ENCODE data around the gene PICK1.
A peak's percentile ranks its signal among the peaks of the same experiment; 100 is the strongest.

The PICK1 gene

DNA sequence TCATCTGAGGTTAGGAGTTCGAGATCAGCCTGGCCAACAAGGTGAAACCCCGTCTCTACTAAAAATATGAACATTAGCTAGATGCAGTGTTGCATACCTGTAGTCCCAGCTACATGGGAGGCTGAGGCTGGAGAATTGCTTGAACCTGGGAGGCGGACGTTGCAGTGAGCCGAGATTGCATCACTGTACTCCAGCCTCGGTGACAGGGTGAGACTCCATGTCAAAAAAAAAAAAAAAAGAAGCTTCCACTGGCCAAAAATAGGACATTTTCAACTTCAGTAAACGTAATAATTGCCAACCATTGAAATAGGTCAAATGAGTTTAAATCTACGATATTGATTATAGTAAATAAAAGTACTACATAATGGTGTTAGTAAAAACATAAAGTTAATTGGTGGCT lies 46.4 kb downstream of the PICK1 start:
- Histone ChIP-seq H3K79me2 (ENCODE audit: control insufficient read depth, insufficient read depth, low read length) (no peaks in the 10 kb centered on the region), H3K79me1 (ENCODE audit: low read length) (no peaks in the 10 kb centered on the region), H2BK120ac (ENCODE audit: low read depth, low read length) (no peak overlapping the region), H3K27me3 (ENCODE audit: insufficient read depth, low read length, poor library complexity) (no peaks in the 10 kb centered on the region), H2BK5ac (ENCODE audit: low read length) (no peak overlapping the region), H3K4ac (ENCODE audit: low read depth, low read length) (no peak overlapping the region), H3K9ac (ENCODE audit: low read length) (no peak overlapping the region), H3K36me3 (ENCODE audit: control insufficient read depth, insufficient read depth, low read length) (no peaks in the 10 kb centered on the region), H2AK5ac (ENCODE audit: low read length) (no peak overlapping the region), H3K56ac (ENCODE audit: low read length) (no peak overlapping the region), H3K4me3 (ENCODE audit: low read length) (no peak overlapping the region), H2BK15ac (replicated peaks; ENCODE audit: low read depth) (no peak overlapping the region), H3K4me2 (ENCODE audit: low read length) (no peak overlapping the region), H3K23ac (ENCODE audit: low read length) (no peak overlapping the region), H4K8ac (ENCODE audit: low read depth, low read length) (no peak overlapping the region), H3K27ac (ENCODE audit: low read depth, low read length) (no peak overlapping the region), H3K18ac (ENCODE audit: low read length) (no peak overlapping the region), H3K4me1 (ENCODE audit: control insufficient read depth, low read depth, low read length) (no peaks in the 10 kb centered on the region), H4K5ac (ENCODE audit: low read length) (no peak overlapping the region)
- WGBS (ENCODE audit: extremely low coverage, insufficient coverage, low lambda C conversion rate), result no CpG with 5 or more reads among the region's 8 CpGs
- DNase-seq, result no peak

DNA sequence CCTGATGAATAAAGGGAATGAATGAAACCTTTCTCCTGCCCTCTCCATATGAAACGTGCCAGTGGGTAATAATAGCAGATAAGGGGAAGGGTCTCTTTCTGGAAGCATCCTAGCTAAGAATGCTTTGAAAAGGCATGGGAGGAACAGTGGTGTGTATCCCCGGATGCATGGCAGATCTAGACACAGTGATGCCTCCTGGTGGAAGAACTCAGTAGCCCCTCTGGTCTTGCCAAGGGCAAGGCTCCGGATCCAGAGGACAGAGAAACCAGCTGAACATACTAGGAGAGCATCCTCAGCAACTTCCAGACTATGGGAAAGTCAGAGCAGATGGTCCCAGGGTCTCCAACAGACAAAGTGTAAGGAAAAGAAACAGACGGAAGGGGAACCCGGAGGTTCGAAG lies 46.9 kb downstream of the PICK1 start:
- no peaks in the 10 kb centered on the region for H3K27me3 ChIP-seq (ENCODE audit: insufficient read depth, low read length, poor library complexity)
- no peaks in the 10 kb centered on the region for H3K79me2 ChIP-seq (ENCODE audit: control insufficient read depth, insufficient read depth, low read length)
- H3K9ac ChIP-seq (ENCODE audit: low read length), result no peak overlapping the region
- H3K27ac ChIP-seq (ENCODE audit: low read depth, low read length), result no peak overlapping the region
- H4K8ac ChIP-seq (ENCODE audit: low read depth, low read length), result no peak overlapping the region
- H2BK5ac ChIP-seq (ENCODE audit: low read length), result no peak overlapping the region
- no peaks in the 10 kb centered on the region for H3K4me1 ChIP-seq (ENCODE audit: control insufficient read depth, low read depth, low read length)
- no peak overlapping the region for H4K5ac ChIP-seq (ENCODE audit: low read length)
- H3K23ac ChIP-seq (ENCODE audit: low read length), result no peak overlapping the region
- no peak overlapping the region for H3K4me3 ChIP-seq (ENCODE audit: low read length)
- no peak overlapping the region for H2BK120ac ChIP-seq (ENCODE audit: low read depth, low read length)
- no peak overlapping the region for H3K18ac ChIP-seq (ENCODE audit: low read length)
- WGBS (ENCODE audit: extremely low coverage, insufficient coverage, low lambda C conversion rate), result no CpG with 5 or more reads among the region's 6 CpGs
- no peak overlapping the region for H3K56ac ChIP-seq (ENCODE audit: low read length)
- no peak overlapping the region for H2AK5ac ChIP-seq (ENCODE audit: low read length)
- H2BK15ac ChIP-seq (replicated peaks; ENCODE audit: low read depth), result no peak overlapping the region
- no peak overlapping the region for H3K4me2 ChIP-seq (ENCODE audit: low read length)
- H3K79me1 ChIP-seq (ENCODE audit: low read length), result no peaks in the 10 kb centered on the region
- peak; percentile 76 for DNase-seq
- no peaks in the 10 kb centered on the region for H3K36me3 ChIP-seq (ENCODE audit: control insufficient read depth, insufficient read depth, low read length)
- no peak overlapping the region for H3K4ac ChIP-seq (ENCODE audit: low read depth, low read length)

DNA sequence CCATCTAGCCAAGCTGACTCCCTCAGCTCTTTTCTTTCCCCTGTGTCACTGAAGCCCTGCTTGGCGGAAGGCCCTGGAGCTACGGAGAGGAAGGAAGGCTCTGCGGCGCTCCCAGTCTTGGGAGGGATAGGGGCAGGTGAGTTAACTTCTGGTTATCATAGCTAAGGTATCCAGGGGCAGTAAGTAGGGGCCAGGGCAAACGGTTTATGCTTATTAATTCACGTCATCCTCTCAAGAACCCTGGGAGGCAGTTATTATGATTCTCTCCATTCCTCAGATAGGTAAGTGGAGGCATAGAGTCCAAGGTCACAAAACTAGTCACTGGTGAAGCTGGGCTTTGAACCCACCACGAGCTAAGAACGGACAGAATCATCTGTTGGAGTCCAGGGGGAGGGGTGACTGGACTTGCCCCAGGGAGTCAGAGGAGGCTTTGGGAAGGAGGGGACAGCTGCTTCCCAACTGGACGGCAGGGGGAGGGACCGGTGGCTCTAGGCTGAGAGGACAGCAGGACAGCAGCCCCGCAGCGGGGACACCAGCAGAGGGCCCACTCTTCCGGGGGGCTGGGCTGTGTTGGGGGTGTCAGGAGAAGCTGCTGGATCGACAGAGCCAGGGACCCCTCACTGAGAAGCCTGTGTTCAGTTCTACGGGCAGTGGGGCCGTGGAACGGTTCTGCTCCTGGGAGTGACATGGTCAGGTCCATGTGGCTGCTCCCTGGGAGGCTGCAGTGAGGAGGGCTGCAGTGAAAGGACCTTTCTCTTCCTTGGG lies 49.8 kb downstream of the PICK1 start:
- H2BK5ac ChIP-seq (ENCODE audit: low read length), result no peak overlapping the region
- H3K4me1 ChIP-seq (ENCODE audit: control insufficient read depth, low read depth, low read length), result no peaks in the 10 kb centered on the region
- no peak overlapping the region for H3K56ac ChIP-seq (ENCODE audit: low read length)
- H3K4me2 ChIP-seq (ENCODE audit: low read length), result no peak overlapping the region
- H4K5ac ChIP-seq (ENCODE audit: low read length), result no peak overlapping the region
- H4K8ac ChIP-seq (ENCODE audit: low read depth, low read length), result no peak overlapping the region
- no peak overlapping the region for H2BK120ac ChIP-seq (ENCODE audit: low read depth, low read length)
- H3K79me2 ChIP-seq (ENCODE audit: control insufficient read depth, insufficient read depth, low read length), result no peaks in the 10 kb centered on the region
- no peak overlapping the region for H3K4me3 ChIP-seq (ENCODE audit: low read length)
- WGBS (ENCODE audit: extremely low coverage, insufficient coverage, low lambda C conversion rate), result no CpG with 5 or more reads among the region's 17 CpGs
- H3K4ac ChIP-seq (ENCODE audit: low read depth, low read length), result no peak overlapping the region
- no peak overlapping the region for H3K18ac ChIP-seq (ENCODE audit: low read length)
- no peak overlapping the region for H2BK15ac ChIP-seq (replicated peaks; ENCODE audit: low read depth)
- H3K27ac ChIP-seq (ENCODE audit: low read depth, low read length), result no peak overlapping the region
- no peak overlapping the region for H3K9ac ChIP-seq (ENCODE audit: low read length)
- H2AK5ac ChIP-seq (ENCODE audit: low read length), result no peak overlapping the region
- H3K27me3 ChIP-seq (ENCODE audit: insufficient read depth, low read length, poor library complexity), result no peaks in the 10 kb centered on the region
- no peak overlapping the region for H3K23ac ChIP-seq (ENCODE audit: low read length)
- no peaks in the 10 kb centered on the region for H3K79me1 ChIP-seq (ENCODE audit: low read length)
- no peaks in the 10 kb centered on the region for H3K36me3 ChIP-seq (ENCODE audit: control insufficient read depth, insufficient read depth, low read length)
- DNase-seq, result no peak

DNA sequence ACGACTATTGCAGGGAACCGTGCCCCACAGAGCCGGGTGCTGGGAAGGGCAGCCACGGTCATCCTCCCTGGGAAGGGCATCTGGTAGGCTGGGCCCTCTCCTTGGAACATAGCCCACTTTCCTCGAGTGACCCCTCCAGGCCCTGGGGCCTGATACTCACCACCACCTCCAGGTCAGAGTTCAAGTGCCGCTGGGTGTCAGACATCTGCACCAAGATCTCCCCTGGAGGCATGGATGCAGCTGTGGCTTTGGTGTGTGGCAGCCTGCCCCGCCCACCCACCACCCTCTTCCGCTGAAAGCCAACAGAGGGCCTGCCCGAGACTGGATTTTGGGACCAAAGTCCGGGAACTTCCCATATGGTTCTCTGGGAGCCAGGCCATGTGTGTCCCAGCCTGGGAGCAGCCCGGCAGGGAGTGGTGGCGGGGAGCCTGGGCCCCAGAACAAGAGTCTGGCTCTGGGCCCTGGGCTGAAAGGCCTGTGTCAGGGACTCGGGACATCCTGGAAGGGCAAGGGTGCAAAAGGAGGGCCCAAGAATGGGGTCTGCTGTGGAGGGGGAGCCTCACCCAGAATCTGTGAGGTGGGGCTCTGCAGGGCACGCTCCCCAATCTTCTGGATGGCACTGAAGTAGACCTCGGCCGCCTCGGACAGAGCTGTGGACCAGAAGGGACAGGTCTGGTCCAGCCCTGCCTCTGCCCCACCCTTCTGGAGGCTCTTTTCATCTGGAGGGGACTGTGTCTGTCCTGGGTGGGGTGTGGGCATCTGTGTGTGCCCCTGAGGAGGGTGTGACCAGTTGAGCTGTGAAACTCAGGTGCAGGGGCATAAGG lies 50.7 kb downstream of the PICK1 start:
- H3K4me1 ChIP-seq (ENCODE audit: control insufficient read depth, low read depth, low read length), result no peaks in the 10 kb centered on the region
- H3K36me3 ChIP-seq (ENCODE audit: control insufficient read depth, insufficient read depth, low read length), result no peaks in the 10 kb centered on the region
- H3K79me1 ChIP-seq (ENCODE audit: low read length), result no peaks in the 10 kb centered on the region
- no peak overlapping the region for H2BK5ac ChIP-seq (ENCODE audit: low read length)
- no peak overlapping the region for H4K5ac ChIP-seq (ENCODE audit: low read length)
- no CpG with 5 or more reads among the region's 17 CpGs for WGBS (ENCODE audit: extremely low coverage, insufficient coverage, low lambda C conversion rate)
- no peak overlapping the region for H2BK120ac ChIP-seq (ENCODE audit: low read depth, low read length)
- no peak overlapping the region for H3K4me3 ChIP-seq (ENCODE audit: low read length)
- H4K8ac ChIP-seq (ENCODE audit: low read depth, low read length), result no peak overlapping the region
- no peak overlapping the region for H3K9ac ChIP-seq (ENCODE audit: low read length)
- H2BK15ac ChIP-seq (replicated peaks; ENCODE audit: low read depth), result no peak overlapping the region
- no peak overlapping the region for H2AK5ac ChIP-seq (ENCODE audit: low read length)
- H3K23ac ChIP-seq (ENCODE audit: low read length), result no peak overlapping the region
- DNase-seq, result no peak
- H3K79me2 ChIP-seq (ENCODE audit: control insufficient read depth, insufficient read depth, low read length), result no peaks in the 10 kb centered on the region
- no peaks in the 10 kb centered on the region for H3K27me3 ChIP-seq (ENCODE audit: insufficient read depth, low read length, poor library complexity)
- no peak overlapping the region for H3K27ac ChIP-seq (ENCODE audit: low read depth, low read length)
- H3K4me2 ChIP-seq (ENCODE audit: low read length), result no peak overlapping the region
- no peak overlapping the region for H3K18ac ChIP-seq (ENCODE audit: low read length)
- H3K56ac ChIP-seq (ENCODE audit: low read length), result no peak overlapping the region
- H3K4ac ChIP-seq (ENCODE audit: low read depth, low read length), result no peak overlapping the region

DNA sequence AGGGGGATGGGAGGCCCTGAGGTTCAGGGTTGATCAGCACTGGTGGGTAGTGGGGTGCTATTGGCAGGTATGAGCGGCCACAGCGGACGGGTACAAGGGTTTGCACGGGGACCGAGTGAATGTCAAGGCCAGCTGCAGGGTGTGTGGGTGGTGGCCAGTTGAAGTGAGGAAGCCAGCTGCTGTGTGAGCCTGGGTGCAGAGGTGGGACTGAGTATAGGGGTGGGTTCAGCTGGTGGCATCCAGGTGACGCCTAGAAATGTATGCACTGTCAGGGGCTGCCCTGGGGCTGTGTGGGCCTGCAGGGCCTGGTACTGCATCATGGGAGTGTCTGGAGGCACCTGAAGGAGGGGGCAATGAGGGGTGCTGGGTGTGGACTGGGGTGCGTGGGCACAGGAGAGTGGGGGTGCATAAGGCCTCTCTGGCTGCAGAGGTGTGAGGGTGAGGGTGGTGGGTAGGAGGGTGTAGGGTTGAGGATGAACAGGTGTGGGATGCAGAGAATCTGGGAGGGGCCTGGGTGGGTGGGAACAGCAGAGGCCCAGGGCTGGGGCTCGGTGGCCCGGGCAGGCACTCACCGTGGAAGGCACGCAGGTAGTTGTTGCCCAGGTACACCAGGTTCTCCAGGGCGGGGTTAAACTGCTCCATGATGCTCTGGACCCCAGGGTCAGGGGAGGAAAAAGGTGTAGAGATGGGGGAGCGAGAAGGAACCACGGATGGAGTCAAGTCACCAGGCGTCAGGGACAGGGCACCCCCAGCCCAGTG lies 51.5 kb downstream of the PICK1 start:
- Histone ChIP-seq H3K9ac (ENCODE audit: low read length) (no peak overlapping the region), H4K5ac (ENCODE audit: low read length) (no peak overlapping the region), H2AK5ac (ENCODE audit: low read length) (no peak overlapping the region), H2BK120ac (ENCODE audit: low read depth, low read length) (no peak overlapping the region), H3K4me1 (ENCODE audit: control insufficient read depth, low read depth, low read length) (no peaks in the 10 kb centered on the region), H3K79me2 (ENCODE audit: control insufficient read depth, insufficient read depth, low read length) (no peaks in the 10 kb centered on the region), H3K18ac (ENCODE audit: low read length) (no peak overlapping the region), H3K4ac (ENCODE audit: low read depth, low read length) (no peak overlapping the region), H4K8ac (ENCODE audit: low read depth, low read length) (no peak overlapping the region), H3K79me1 (ENCODE audit: low read length) (no peaks in the 10 kb centered on the region), H3K27ac (ENCODE audit: low read depth, low read length) (no peak overlapping the region), H3K36me3 (ENCODE audit: control insufficient read depth, insufficient read depth, low read length) (no peaks in the 10 kb centered on the region), H3K23ac (ENCODE audit: low read length) (no peak overlapping the region), H3K56ac (ENCODE audit: low read length) (no peak overlapping the region), H3K27me3 (ENCODE audit: insufficient read depth, low read length, poor library complexity) (no peaks in the 10 kb centered on the region), H3K4me2 (ENCODE audit: low read length) (no peak overlapping the region), H3K4me3 (ENCODE audit: low read length) (no peak overlapping the region), H2BK5ac (ENCODE audit: low read length) (no peak overlapping the region), H2BK15ac (replicated peaks; ENCODE audit: low read depth) (no peak overlapping the region)
- WGBS (ENCODE audit: extremely low coverage, insufficient coverage, low lambda C conversion rate), result no CpG with 5 or more reads among the region's 15 CpGs
- DNase-seq, result no peak
